GM11168 (cell line): Measurements from ENCODE around the gene YY2.
"Not testable (repeated sequence)": the region's sequence is repeated elsewhere in the genome, so short reads cannot be mapped to it uniquely, and the experiment has no call there.

Experiments used
- in situ Hi-C: fragments of 300-500 bp; cut with MboI; formaldehyde crosslinking; loops from one replicate; pipeline ENCODE4 v1.12.0; 2022; ENCODE audit warnings: low sequenced_read_pairs; ENCODE audit not compliant: unreplicated experiment

Gene YY2

GRCh38 chrX:21873063-21873775 is 17.4 kb downstream of the YY2 start:
- in situ Hi-C loops, result no loop called here

GRCh38 chrX:21874182-21874581 is 18.4 kb downstream of the YY2 start:
- in situ Hi-C loops, result not testable (repeated sequence)

GRCh38 chrX:21875013-21875412 is 19.2 kb downstream of the YY2 start:
- in situ Hi-C loops, result no loop called here

GRCh38 chrX:21881881-21882574 is 26.2 kb downstream of the YY2 start:
- in situ Hi-C loops, result no loop called here

- in situ Hi-C loops, result no loop called here
Measured at GRCh38 chrX:21883258-21883657, 27.5 kb downstream of the YY2 start.

GRCh38 chrX:21885568-21885967 is 29.8 kb downstream of the YY2 start:
- in situ Hi-C loops, result no loop called here

GRCh38 chrX:21905313-21905712 is 49.5 kb downstream of the YY2 start:
- in situ Hi-C loops, result no loop called here

- in situ Hi-C loops, result no loop called here
Measured at GRCh38 chrX:21905953-21906352, 50.2 kb downstream of the YY2 start.

GRCh38 chrX:21907260-21907659 is 51.5 kb downstream of the YY2 start:
- in situ Hi-C loops, result no loop called here
